H1 (cell line): ENCODE results near the gene GCLC. TPM values are rescaled to one million over a fixed set of nuclear protein-coding genes. Genes with fewer than 3 reads are reported as not detected.

Source experiments
- CBX8 ChIP-seq: fragments of 300-800, 300-1000 bp; sonication (generic); IDR thresholded peaks from 2 replicates; pipeline ENCODE4 v1.7.1; 2016; ENCODE audit warnings: low read depth, low read length, borderline replicate concordance
- CTBP2 ChIP-seq: IDR thresholded peaks from 2 replicates; pipeline ENCODE4 v1.7.0; 2011; ENCODE audit warnings: borderline replicate concordance, mild to moderate bottlenecking, moderate library complexity, mixed read lengths, low read length; ENCODE audit not compliant: insufficient read depth, insufficient read length
- EGR1 ChIP-seq: IDR thresholded peaks from 2 replicates; pipeline ENCODE4 v1.6.1; 2011; ENCODE audit warnings: low read depth, low read length, borderline replicate concordance
- EP300 ChIP-seq, 2 experiments: IDR thresholded peaks; 1 replicate in 1 of 2; 2 replicates in 1 of 2; pipeline ENCODE4 v1.6.1; 2011 to 2012; ENCODE audit warnings: low read depth in 2 of 2, low read length in 2 of 2, mild to moderate bottlenecking in 2 of 2, borderline replicate concordance in 1 of 2, inconsistent platforms in 1 of 2, moderate library complexity in 1 of 2
- KDM5A ChIP-seq: fragments of 200-600 bp; IDR thresholded peaks from 2 replicates; pipeline ENCODE4 v1.7.1; 2012; ENCODE audit warnings: mild to moderate bottlenecking, low read length, inconsistent platforms, mixed read lengths
- NRF1 ChIP-seq: IDR thresholded peaks from 2 replicates; pipeline ENCODE4 v1.6.1; 2011; ENCODE audit warnings: mild to moderate bottlenecking, low read depth, low read length, improper control_type of control experiment
- PHF8 ChIP-seq: fragments of 200-600 bp; sonication (generic); conservative IDR thresholded peaks from 2 replicates; pipeline ENCODE4 v1.7.1; 2012; ENCODE audit warnings: low read depth, mild to moderate bottlenecking, inconsistent platforms, low read length, moderate library complexity
- SRF ChIP-seq: IDR thresholded peaks from 2 replicates; pipeline ENCODE4 v1.6.1; 2011; ENCODE audit warnings: mild to moderate bottlenecking, low read depth, low read length, moderate library complexity
- TEAD4 ChIP-seq: IDR thresholded peaks from 2 replicates; pipeline ENCODE4 v1.6.1; 2012; ENCODE audit warnings: low read depth, low read length, inconsistent platforms, mixed read lengths
- polyA plus RNA-seq, 7 experiments: library from polyadenylated mRNA; depleted of rRNA in 3 of 7; stranded (reverse) in 5 of 7; unstranded in 2 of 7; fragments of >200 nt in 5 of 7; fragments of 200-250 nt in 2 of 7; gene quantifications; 1 replicate in 5 of 7; 2 replicates in 1 of 7; 4 replicates in 1 of 7; pipeline versions ENCODE4 v1.2.1 to v1.2.3, GENCODE V29; 2011 to 2013; ENCODE audit warnings: missing spikeins in 2 of 7, mixed read lengths in 2 of 7
- total RNA-seq: library from RNA; stranded (reverse); fragmentation: NEBNext Ultra II Directional; extraction: Animal tissue kit (Norgen Biotek cat#: 25700); gene quantifications from 2 replicates; pipeline ENCODE4 v1.2.1, GENCODE V29; 2021

The GCLC gene
- total and polyA plus RNA-seq, 2 of the 8 experiments (the other 6 are each of a cell fraction or from before 2014, with no cell fraction given), result 15.8 to 54.0 TPM

DNA sequence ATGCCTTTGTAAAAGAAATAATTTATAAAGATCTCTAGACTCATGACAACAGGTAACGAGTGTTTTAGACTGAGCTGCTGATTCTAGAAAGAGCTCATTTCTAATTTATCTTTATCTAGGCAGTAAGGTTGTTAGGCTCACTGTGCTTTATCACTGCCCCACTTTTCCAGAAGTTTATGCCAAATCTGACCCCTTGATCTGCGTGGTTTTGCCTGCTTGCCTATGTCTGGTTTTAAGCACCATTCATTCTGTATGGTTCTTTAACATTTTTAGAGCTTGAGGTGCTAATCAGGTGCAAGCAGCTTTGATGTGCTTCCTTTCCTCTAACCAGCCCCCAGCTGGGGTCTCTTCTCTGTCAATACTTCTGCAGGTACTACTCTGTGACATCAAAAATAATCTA, 49.7 kb upstream of the GCLC start (continued):
- TF ChIP-seq CBX8, result no peak
- TF ChIP-seq PHF8, result no peak
- TF ChIP-seq KDM5A, result no peak
- no peak for TF ChIP-seq EGR1
- no peak for TF ChIP-seq TEAD4
- no peak for TF ChIP-seq SRF
- no peak for TF ChIP-seq NRF1
- TF ChIP-seq EP300 (IDR thresholded peaks at IDR 0.05; ENCODE audit: borderline replicate concordance in 1 of 2, low read depth in 2 of 2, low read length in 2 of 2), result no peak
- TF ChIP-seq CTBP2, result no peak
